OCI-M1 (cell line): ENCODE results near the gene CACNG7.

Experiments
- DNase-seq: peaks from one replicate; lab custom pipeline; 2025; lab: John Stamatoyannopoulos, UW

CACNG7 gene

GRCh38 chr19:53957448-53958167 is 48.5 kb downstream of the CACNG7 start:
- no peak for DNase-seq

GRCh38 chr19:53958168-53958571 is 49.1 kb downstream of the CACNG7 start:
- DNase-seq: no peak

GRCh38 chr19:53958823-53959757 is 50.0 kb downstream of the CACNG7 start:
- no peak for DNase-seq

- no peak for DNase-seq
Measured at GRCh38 chr19:53960187-53960586, 51.1 kb downstream of the CACNG7 start.

- DNase-seq: no peak
Measured at GRCh38 chr19:53960886-53961285, 51.8 kb downstream of the CACNG7 start.

DNA sequence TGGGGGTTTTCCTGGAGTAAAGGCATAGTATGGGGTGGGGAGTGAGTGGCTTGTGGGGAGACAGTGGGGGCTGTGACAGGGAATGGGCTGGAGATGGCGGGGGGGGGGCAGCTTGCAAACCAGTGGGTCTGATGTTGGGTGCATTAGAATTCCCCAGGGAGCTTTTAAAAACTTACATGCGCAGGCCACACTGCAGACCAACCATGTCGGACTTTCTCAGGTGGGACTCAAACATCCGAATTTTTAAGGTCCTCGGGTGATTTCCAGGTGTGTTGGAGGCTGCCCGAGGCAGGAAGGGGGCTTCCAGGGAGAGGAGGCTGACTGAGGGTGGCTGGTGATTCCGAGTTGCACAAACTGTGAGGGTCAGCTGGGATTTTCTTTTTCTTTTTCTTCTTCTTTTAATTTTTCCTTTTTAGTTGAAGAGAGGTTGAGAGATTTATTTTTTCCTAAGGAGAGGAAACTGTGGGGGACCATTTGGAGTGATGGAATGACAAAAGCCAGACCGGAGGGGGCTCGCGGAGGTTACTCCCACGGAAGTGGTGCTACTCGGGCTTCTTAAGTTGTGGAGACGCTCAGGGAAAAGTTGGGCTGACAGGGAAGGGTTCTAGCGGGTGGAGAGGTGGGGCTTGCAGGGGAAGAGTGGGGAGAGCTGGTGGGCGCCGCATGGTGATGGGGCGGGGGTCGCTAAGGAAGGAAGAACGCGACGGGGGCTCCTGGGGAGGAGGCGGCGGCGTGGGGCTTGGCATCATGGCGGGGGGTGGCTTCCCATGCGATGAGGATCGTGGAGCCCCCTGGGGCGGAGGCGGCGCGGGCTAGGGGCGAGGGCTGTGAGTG is 52.7 kb downstream of the CACNG7 start:
- no peak for DNase-seq

GRCh38 chr19:53962887-53963431 is 53.9 kb downstream of the CACNG7 start, which contains the start of gene CACNG8:
TSS of gene CACNG8 (plus strand) at chr19:53962937.
- DNase-seq: no peak

DNA sequence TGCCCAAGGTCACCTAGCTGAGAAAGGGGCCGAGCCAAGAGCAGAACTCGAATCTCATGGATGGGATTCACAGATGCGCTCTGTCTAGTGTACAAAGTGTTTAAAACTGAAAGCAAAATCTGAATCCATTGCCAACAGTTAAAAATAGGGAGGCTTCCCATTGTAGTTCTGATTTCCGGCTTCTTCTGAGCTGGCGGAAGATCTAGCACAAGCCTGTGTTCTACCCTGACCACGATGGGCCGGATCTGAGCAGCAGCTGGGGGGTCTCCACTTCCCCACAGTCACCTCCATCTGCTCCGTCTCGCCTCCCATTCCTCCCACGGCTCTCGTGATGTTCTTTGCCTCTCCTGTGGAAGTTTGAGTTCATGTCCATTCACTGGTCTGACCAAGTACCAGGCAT is 56.0 kb downstream of the CACNG7 start:
- no peak for DNase-seq

DNA sequence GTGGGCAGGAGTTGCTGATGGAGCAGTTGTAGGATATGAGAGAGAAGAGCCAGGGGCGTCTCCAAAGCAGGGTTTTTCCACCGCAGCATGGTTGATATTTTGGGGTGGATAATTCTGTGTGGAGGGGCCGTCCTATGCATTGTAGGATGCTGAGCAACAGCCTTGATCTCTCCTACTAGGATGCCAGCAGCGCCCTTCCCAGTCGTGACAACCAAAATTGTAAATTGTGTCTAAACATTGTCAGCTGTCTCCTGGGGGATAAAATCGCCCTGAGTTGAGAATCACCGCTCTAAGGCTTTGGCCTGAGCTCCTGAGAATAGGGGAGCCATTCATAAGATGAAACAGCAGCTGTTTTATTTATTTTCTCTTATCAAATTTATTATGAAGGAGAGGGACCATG is 57.9 kb downstream of the CACNG7 start:
- DNase-seq: no peak

DNA sequence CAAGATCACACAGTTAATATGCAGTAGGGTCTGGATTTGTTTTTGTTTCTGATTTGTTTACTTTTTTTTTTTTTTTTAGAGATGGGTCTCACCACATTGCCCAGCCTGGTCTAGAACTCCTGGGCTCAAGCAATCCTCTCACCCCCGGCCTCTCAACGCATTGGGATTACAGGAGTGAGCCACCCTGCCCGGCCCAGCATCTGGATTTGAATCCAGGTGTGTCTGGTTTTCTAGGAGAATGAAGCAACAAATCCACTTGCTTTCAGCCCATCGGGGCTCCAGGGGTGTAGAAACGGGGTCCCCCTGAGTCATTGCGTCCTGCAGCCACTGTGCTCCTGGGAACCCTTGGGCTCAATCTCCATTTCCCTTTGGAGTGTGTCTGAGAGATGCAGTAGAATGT is 60.3 kb downstream of the CACNG7 start:
- DNase-seq: no peak

DNA sequence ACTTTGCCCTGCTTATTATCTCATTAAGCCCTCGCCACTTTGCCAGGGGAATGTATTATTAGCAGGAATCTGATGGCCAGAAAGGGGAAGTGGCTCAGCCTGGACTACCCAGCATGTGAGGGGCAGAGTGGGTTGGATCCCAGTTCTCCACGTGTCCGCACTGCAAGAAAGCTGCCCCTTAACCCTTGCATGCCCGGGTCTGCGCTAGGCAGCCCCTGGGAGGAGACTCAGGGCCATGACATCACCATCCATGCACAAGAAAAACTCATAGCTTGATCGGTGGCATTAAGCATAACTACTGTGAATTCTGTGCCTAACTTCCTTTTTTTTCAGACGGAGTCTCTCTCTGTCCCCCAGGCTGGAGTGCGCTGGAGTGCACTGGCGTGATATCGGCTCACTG is 62.6 kb downstream of the CACNG7 start:
- DNase-seq: peak; percentile 83

GRCh38 chr19:53977429-53977990 is 68.4 kb downstream of the CACNG7 start:
- DNase-seq: peak; percentile 85

GRCh38 chr19:53977991-53978731 is 69.1 kb downstream of the CACNG7 start:
- no peak for DNase-seq

- DNase-seq: no peak
Measured at GRCh38 chr19:53978975-53979801, 70.1 kb downstream of the CACNG7 start.

GRCh38 chr19:53980539-53981375 is 71.7 kb downstream of the CACNG7 start:
- no peak for DNase-seq

GRCh38 chr19:53981376-53981951 is 72.4 kb downstream of the CACNG7 start:
- DNase-seq: no peak

DNA sequence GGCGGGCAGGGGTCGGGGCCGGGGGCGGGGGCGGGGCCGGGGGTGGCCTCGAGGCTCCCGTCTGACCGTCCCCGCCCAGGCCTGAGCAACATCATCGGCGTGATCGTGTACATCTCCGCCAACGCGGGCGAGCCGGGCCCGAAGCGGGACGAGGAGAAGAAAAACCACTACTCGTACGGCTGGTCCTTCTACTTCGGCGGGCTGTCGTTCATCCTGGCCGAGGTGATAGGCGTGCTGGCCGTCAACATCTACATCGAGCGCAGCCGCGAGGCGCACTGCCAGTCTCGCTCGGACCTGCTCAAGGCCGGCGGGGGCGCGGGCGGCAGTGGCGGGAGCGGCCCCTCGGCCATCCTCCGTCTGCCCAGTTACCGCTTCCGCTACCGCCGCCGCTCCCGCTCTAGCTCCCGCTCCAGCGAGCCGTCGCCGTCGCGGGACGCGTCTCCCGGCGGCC is 72.9 kb downstream of the CACNG7 start:
- no peak for DNase-seq

DNA sequence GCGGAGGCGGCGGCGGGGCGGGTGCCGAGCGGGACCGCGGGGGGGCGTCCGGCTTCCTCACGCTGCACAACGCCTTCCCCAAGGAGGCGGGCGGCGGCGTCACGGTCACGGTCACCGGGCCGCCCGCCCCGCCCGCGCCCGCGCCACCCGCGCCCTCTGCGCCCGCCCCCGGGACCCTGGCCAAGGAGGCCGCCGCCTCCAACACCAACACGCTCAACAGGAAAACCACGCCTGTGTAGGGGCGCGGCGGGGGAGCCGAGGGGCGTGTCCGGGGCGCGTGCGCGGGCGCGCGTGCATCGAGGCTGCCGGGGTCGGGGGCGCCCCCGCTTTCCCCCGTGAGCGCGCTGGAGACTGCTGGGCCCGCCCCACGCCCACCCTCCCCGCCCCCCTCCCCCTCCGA is 73.5 kb downstream of the CACNG7 start:
- no peak for DNase-seq
